Mesendoderm (in vitro differentiated cells): ENCODE data around the gene HSD11B1.

Experiments used
- DNase-seq: peaks from one replicate; pipeline ENCODE4 v3.0.0; 2013
- H2AK5ac ChIP-seq: 2 replicates; pipeline ENCODE4 v1.6.1; 2013; ENCODE audit warnings: low read length, inconsistent platforms
- H2BK120ac ChIP-seq: 2 replicates; pipeline ENCODE4 v1.6.1; 2013; ENCODE audit warnings: low read depth, mild to moderate bottlenecking, low read length, moderate library complexity, mixed read lengths
- H2BK15ac ChIP-seq: replicated peaks from 2 replicates; pipeline ENCODE4 v1.6.1; 2013; ENCODE audit warnings: low read depth, mild to moderate bottlenecking, moderate library complexity
- H2BK5ac ChIP-seq: 2 replicates; pipeline ENCODE4 v1.6.1; 2013; ENCODE audit warnings: low read length, inconsistent platforms
- H3K18ac ChIP-seq: 2 replicates; pipeline ENCODE4 v1.6.1; 2013; ENCODE audit warnings: mild to moderate bottlenecking, low read length, mixed read lengths
- H3K23ac ChIP-seq: one replicate; pipeline ENCODE4 v1.6.1; 2013; ENCODE audit warnings: low read length
- H3K27ac ChIP-seq: 2 replicates; pipeline ENCODE4 v1.5.1; 2013; ENCODE audit warnings: low read depth, mild to moderate bottlenecking, inconsistent platforms, low read length, moderate library complexity
- H3K27me3 ChIP-seq: 2 replicates; pipeline ENCODE4 v1.6.1; 2013; ENCODE audit warnings: low read length, control low read depth, mild to moderate bottlenecking, inconsistent platforms; ENCODE audit not compliant: insufficient read depth, poor library complexity
- H3K36me3 ChIP-seq: 2 replicates; pipeline ENCODE4 v1.6.1; 2013; ENCODE audit warnings: low read length, inconsistent platforms; ENCODE audit not compliant: control insufficient read depth, insufficient read depth
- H3K4ac ChIP-seq: one replicate; pipeline ENCODE4 v1.6.1; 2013; ENCODE audit warnings: low read depth, mild to moderate bottlenecking, low read length, moderate library complexity
- H3K4me1 ChIP-seq: 2 replicates; pipeline ENCODE4 v1.6.1; 2013; ENCODE audit warnings: low read depth, low read length, inconsistent platforms; ENCODE audit not compliant: control insufficient read depth
- H3K4me2 ChIP-seq: 2 replicates; pipeline ENCODE4 v1.6.1; 2013; ENCODE audit warnings: low read length
- H3K4me3 ChIP-seq: 2 replicates; pipeline ENCODE4 v1.5.1; 2013; ENCODE audit warnings: mild to moderate bottlenecking, low read length
- H3K56ac ChIP-seq: one replicate; pipeline ENCODE4 v1.6.1; 2013; ENCODE audit warnings: low read length
- H3K79me1 ChIP-seq: 2 replicates; pipeline ENCODE4 v1.6.1; 2013; ENCODE audit warnings: low read length, inconsistent platforms
- H3K79me2 ChIP-seq: 2 replicates; pipeline ENCODE4 v1.6.1; 2013; ENCODE audit warnings: mild to moderate bottlenecking, low read length; ENCODE audit not compliant: control insufficient read depth, insufficient read depth
- H3K9ac ChIP-seq: 2 replicates; pipeline ENCODE4 v1.6.1; 2013; ENCODE audit warnings: low read length, inconsistent platforms
- H4K5ac ChIP-seq: one replicate; pipeline ENCODE4 v1.6.1; 2013; ENCODE audit warnings: low read length
- H4K8ac ChIP-seq: one replicate; pipeline ENCODE4 v1.6.1; 2013; ENCODE audit warnings: low read depth, mild to moderate bottlenecking, control low read depth, low read length, moderate library complexity
- WGBS: extraction: QIAGEN DNeasy Blood & Tissue Kit; methylation state at CpG from one replicate; pipeline ENCODE4 v1.1.7; 2013; ENCODE audit warnings: low lambda C conversion rate, missing lambda C conversion rate; ENCODE audit not compliant: insufficient coverage; ENCODE audit errors: extremely low coverage; 5-methylcytosine and 5-hydroxymethylcytosine counted together

The HSD11B1 gene

GRCh38 chr1:209685821-209686220 is 18.8 kb upstream of the HSD11B1 start:
- Histone ChIP-seq H4K8ac (no peak overlapping the region), H3K4me2 (no peak overlapping the region), H2BK5ac (no peak overlapping the region), H2AK5ac (no peak overlapping the region), H3K27ac (no peak overlapping the region), H4K5ac (no peak overlapping the region), H3K23ac (no peak overlapping the region), H3K4me3 (no peak overlapping the region), H3K79me2 (no peaks in the 10 kb centered on the region), H3K4ac (no peak overlapping the region), H3K36me3 (no peaks in the 10 kb centered on the region), H2BK15ac (no peak overlapping the region), H3K18ac (no peak overlapping the region), H3K9ac (no peak overlapping the region), H3K79me1 (no peaks in the 10 kb centered on the region), H3K56ac (no peak overlapping the region), H2BK120ac (no peak overlapping the region), H3K27me3 (no peaks in the 10 kb centered on the region), H3K4me1 (no peaks in the 10 kb centered on the region)
- peak; percentile 11 for DNase-seq
- no CpG with 5 or more reads among the region's 4 CpGs for WGBS

GRCh38 chr1:209686322-209686721 is 18.3 kb upstream of the HSD11B1 start:
- H3K18ac ChIP-seq: no peak overlapping the region
- no peaks in the 10 kb centered on the region for H3K36me3 ChIP-seq
- H3K4me2 ChIP-seq: no peak overlapping the region
- no peak overlapping the region for H2BK120ac ChIP-seq
- H3K56ac ChIP-seq: no peak overlapping the region
- no peak overlapping the region for H4K8ac ChIP-seq
- no CpG with 5 or more reads among the region's 4 CpGs for WGBS
- H4K5ac ChIP-seq: no peak overlapping the region
- DNase-seq: no peak
- H3K4me3 ChIP-seq: no peak overlapping the region
- H2AK5ac ChIP-seq: no peak overlapping the region
- no peaks in the 10 kb centered on the region for H3K4me1 ChIP-seq
- no peak overlapping the region for H2BK15ac ChIP-seq
- no peaks in the 10 kb centered on the region for H3K79me1 ChIP-seq
- no peak overlapping the region for H3K9ac ChIP-seq
- no peak overlapping the region for H3K4ac ChIP-seq
- no peak overlapping the region for H3K23ac ChIP-seq
- H3K27ac ChIP-seq: no peak overlapping the region
- H3K27me3 ChIP-seq: no peaks in the 10 kb centered on the region
- no peak overlapping the region for H2BK5ac ChIP-seq
- H3K79me2 ChIP-seq: no peaks in the 10 kb centered on the region

GRCh38 chr1:209688746-209689234 is 15.9 kb upstream of the HSD11B1 start:
- H4K8ac ChIP-seq: no peak overlapping the region
- H3K27ac ChIP-seq: no peak overlapping the region
- H3K79me1 ChIP-seq: no peaks in the 10 kb centered on the region
- H2BK120ac ChIP-seq: no peak overlapping the region
- no peak overlapping the region for H3K18ac ChIP-seq
- no peaks in the 10 kb centered on the region for H3K36me3 ChIP-seq
- H3K79me2 ChIP-seq: no peaks in the 10 kb centered on the region
- no peaks in the 10 kb centered on the region for H3K4me1 ChIP-seq
- H3K9ac ChIP-seq: no peak overlapping the region
- H2BK15ac ChIP-seq: no peak overlapping the region
- H3K23ac ChIP-seq: no peak overlapping the region
- no peak overlapping the region for H2AK5ac ChIP-seq
- no peak overlapping the region for H3K4me3 ChIP-seq
- DNase-seq: no peak
- H3K27me3 ChIP-seq: no peaks in the 10 kb centered on the region
- H3K56ac ChIP-seq: no peak overlapping the region
- no CpG with 5 or more reads among the region's 1 CpG for WGBS
- no peak overlapping the region for H3K4me2 ChIP-seq
- no peak overlapping the region for H4K5ac ChIP-seq
- no peak overlapping the region for H2BK5ac ChIP-seq
- no peak overlapping the region for H3K4ac ChIP-seq

GRCh38 chr1:209689477-209689876 is 15.2 kb upstream of the HSD11B1 start:
- no peak overlapping the region for H4K5ac ChIP-seq
- no peak for DNase-seq
- H2BK5ac ChIP-seq: no peak overlapping the region
- no peak overlapping the region for H3K18ac ChIP-seq
- no CpG with 5 or more reads among the region's 4 CpGs for WGBS
- no peak overlapping the region for H4K8ac ChIP-seq
- no peak overlapping the region for H3K9ac ChIP-seq
- H3K4ac ChIP-seq: no peak overlapping the region
- no peak overlapping the region for H3K23ac ChIP-seq
- H3K79me1 ChIP-seq: no peaks in the 10 kb centered on the region
- H2AK5ac ChIP-seq: no peak overlapping the region
- H3K27me3 ChIP-seq: no peaks in the 10 kb centered on the region
- H3K27ac ChIP-seq: no peak overlapping the region
- H3K4me3 ChIP-seq: no peak overlapping the region
- no peak overlapping the region for H2BK15ac ChIP-seq
- H3K56ac ChIP-seq: no peak overlapping the region
- H3K4me2 ChIP-seq: no peak overlapping the region
- H3K79me2 ChIP-seq: no peaks in the 10 kb centered on the region
- no peak overlapping the region for H2BK120ac ChIP-seq
- no peaks in the 10 kb centered on the region for H3K4me1 ChIP-seq
- no peaks in the 10 kb centered on the region for H3K36me3 ChIP-seq

- Histone ChIP-seq H3K27me3 (no peaks in the 10 kb centered on the region), H3K4me1 (no peaks in the 10 kb centered on the region), H3K27ac (no peak overlapping the region), H3K79me2 (no peaks in the 10 kb centered on the region), H3K56ac (no peak overlapping the region), H3K4me2 (no peak overlapping the region), H3K9ac (no peak overlapping the region), H4K5ac (no peak overlapping the region), H2AK5ac (no peak overlapping the region), H4K8ac (no peak overlapping the region), H3K79me1 (no peaks in the 10 kb centered on the region), H3K18ac (no peak overlapping the region), H3K4me3 (no peak overlapping the region), H2BK5ac (no peak overlapping the region), H2BK15ac (no peak overlapping the region), H3K4ac (no peak overlapping the region), H3K36me3 (no peaks in the 10 kb centered on the region), H3K23ac (no peak overlapping the region), H2BK120ac (no peak overlapping the region)
- no CpG with 5 or more reads among the region's 3 CpGs for WGBS
- no peak for DNase-seq
Measured at GRCh38 chr1:209691237-209691636, 13.4 kb upstream of the HSD11B1 start.

GRCh38 chr1:209692296-209692695 is 12.3 kb upstream of the HSD11B1 start:
- Histone ChIP-seq H2BK120ac (no peak overlapping the region), H3K36me3 (no peaks in the 10 kb centered on the region), H3K4me3 (no peak overlapping the region), H4K8ac (no peak overlapping the region), H3K56ac (no peak overlapping the region), H3K27me3 (no peaks in the 10 kb centered on the region), H3K79me1 (no peaks in the 10 kb centered on the region), H2BK5ac (no peak overlapping the region), H3K27ac (no peak overlapping the region), H3K18ac (no peak overlapping the region), H2BK15ac (no peak overlapping the region), H3K4ac (no peak overlapping the region), H3K23ac (no peak overlapping the region), H3K4me2 (no peak overlapping the region), H3K79me2 (no peaks in the 10 kb centered on the region), H3K9ac (no peak overlapping the region), H3K4me1 (no peaks in the 10 kb centered on the region), H2AK5ac (no peak overlapping the region), H4K5ac (no peak overlapping the region)
- no peak for DNase-seq
- WGBS: no CpG with 5 or more reads among the region's 4 CpGs
